ENCODE results near the gene HIP1.
"Not testable (repeated sequence)": the region's sequence is repeated elsewhere in the genome, so short reads cannot be mapped to it uniquely, and the experiment has no call there.

HIP1 gene

GRCh38 chr7:75608451-75609122 lies 130.2 kb downstream of the HIP1 start:
- no peak for TF ChIP-seq CTCF (IDR thresholded peaks at IDR 0.05; ENCODE audit: low read depth, low read length)
- no peak overlapping the region for H3K4me3 ChIP-seq (ENCODE audit: low read depth, low read length)

- no peak overlapping the region for H3K4me3 ChIP-seq (ENCODE audit: low read depth, low read length)
- TF ChIP-seq CTCF (IDR thresholded peaks at IDR 0.05; ENCODE audit: low read depth, low read length), result no peak
Observed at GRCh38 chr7:75604408-75604807, 134.3 kb downstream of the HIP1 start.

- not testable (repeated sequence) for H3K4me3 ChIP-seq (ENCODE audit: low read depth, low read length)
Observed at GRCh38 chr7:75602831-75603230, 135.9 kb downstream of the HIP1 start.

GRCh38 chr7:75601539-75601938 lies 137.2 kb downstream of the HIP1 start:
- TF ChIP-seq CTCF (IDR thresholded peaks at IDR 0.05; ENCODE audit: low read depth, low read length), result no peak
- no peak overlapping the region for H3K4me3 ChIP-seq (ENCODE audit: low read depth, low read length)

- not testable (repeated sequence) for H3K4me3 ChIP-seq (ENCODE audit: low read depth, low read length)
Observed at GRCh38 chr7:75600748-75601147, 138.0 kb downstream of the HIP1 start.

- TF ChIP-seq CTCF (IDR thresholded peaks at IDR 0.05; ENCODE audit: low read depth, low read length), result no peak
- H3K4me3 ChIP-seq (ENCODE audit: low read depth, low read length), result no peak overlapping the region
Observed at GRCh38 chr7:75599244-75599781, 139.4 kb downstream of the HIP1 start.

- no peak overlapping the region for H3K4me3 ChIP-seq (ENCODE audit: low read depth, low read length)
- TF ChIP-seq CTCF (IDR thresholded peaks at IDR 0.05; ENCODE audit: low read depth, low read length), result no peak
Observed at GRCh38 chr7:75596727-75597614, 141.8 kb downstream of the HIP1 start.

- H3K4me3 ChIP-seq (ENCODE audit: low read depth, low read length), result no peak overlapping the region
- TF ChIP-seq CTCF (IDR thresholded peaks at IDR 0.05; ENCODE audit: low read depth, low read length), result no peak
Observed at GRCh38 chr7:75595766-75596165, 143.0 kb downstream of the HIP1 start.

GRCh38 chr7:75593500-75594184 lies 145.1 kb downstream of the HIP1 start:
- H3K4me3 ChIP-seq (ENCODE audit: low read depth, low read length), result not testable (repeated sequence)
